ENCODE measurements around the gene RPRD1B.

- TF ChIP-seq USF2 (IDR thresholded peaks at IDR 0.05; ENCODE audit: low read depth, low read length): no peak
- no peak for TF ChIP-seq RAD21 (IDR thresholded peaks at IDR 0.05; ENCODE audit: low read length)
- no peak for TF ChIP-seq CTCF (conservative IDR thresholded peaks at IDR 0.05; ENCODE audit: low read depth, low read length)
- TF ChIP-seq POLR2A (IDR thresholded peaks at IDR 0.05; ENCODE audit: low read depth, low read length): no peak
- no peak for TF ChIP-seq MXI1 (IDR thresholded peaks at IDR 0.05; ENCODE audit: borderline replicate concordance, low read depth, low read length)
- no peak for TF ChIP-seq FOS (IDR thresholded peaks at IDR 0.05; ENCODE audit: low read depth, low read length)
- TF ChIP-seq RCOR1 (IDR thresholded peaks at IDR 0.05; ENCODE audit: insufficient replicate concordance, low read length): no peak
- no peak for TF ChIP-seq SMC3 (IDR thresholded peaks at IDR 0.05; ENCODE audit: low read depth, low read length)
- no peak for TF ChIP-seq RFX5 (IDR thresholded peaks at IDR 0.05; ENCODE audit: low read depth, low read length)
- peak; percentile 66; the same call in 1 of the 2 replicates for TF ChIP-seq MAZ (IDR thresholded peaks at IDR 0.05; ENCODE audit: borderline replicate concordance, low read depth, low read length)
- no peak for TF ChIP-seq CEBPB (IDR thresholded peaks at IDR 0.05; ENCODE audit: low read depth, low read length)
Observed at GRCh38 chr20:38134427-38135270, 101.1 kb downstream of the RPRD1B start.

Data from IMR-90 (cell line).